ENCODE measurements around the gene SHTN1.
A peak's percentile ranks its signal among the peaks of the same experiment; 100 is the strongest.

The SHTN1 gene

DNA sequence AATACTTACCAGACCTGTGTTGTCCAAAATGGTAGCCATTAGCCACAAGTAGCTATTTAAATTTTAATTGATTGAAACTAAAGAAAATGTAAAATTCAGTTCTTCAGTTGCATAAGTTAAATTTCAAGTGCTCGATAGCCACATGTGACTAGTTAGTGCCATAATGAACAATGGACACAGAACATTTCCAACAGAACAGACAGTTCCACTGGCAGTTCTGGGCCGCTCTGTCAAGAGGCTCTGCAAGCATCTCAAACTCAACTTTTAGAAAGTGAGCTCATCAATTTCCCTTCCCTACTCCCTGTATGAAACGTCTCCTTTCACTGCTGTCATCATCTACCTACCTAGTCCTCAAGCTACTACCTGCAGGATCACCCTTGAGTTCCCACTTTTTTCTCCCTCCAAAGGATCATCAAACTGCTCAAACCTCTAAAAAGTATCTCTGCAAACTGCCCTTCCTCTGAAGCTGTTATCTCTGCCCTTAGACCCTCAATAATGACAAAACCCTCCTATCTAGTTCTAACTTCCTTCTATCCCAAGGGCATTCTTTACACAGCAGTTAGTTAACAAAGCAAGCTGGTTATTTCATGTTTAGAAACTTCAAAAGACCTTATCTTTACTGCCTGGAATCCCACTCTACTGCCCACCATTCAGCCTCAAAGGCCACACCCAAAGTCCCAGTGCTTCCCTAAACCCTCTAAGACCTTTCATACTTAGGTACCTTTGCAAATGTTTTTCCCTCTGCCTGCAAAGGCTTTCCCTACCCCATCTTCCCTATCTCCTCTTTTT lies 20.6 kb downstream of the SHTN1 start:
- DNase-seq = no peak

DNA sequence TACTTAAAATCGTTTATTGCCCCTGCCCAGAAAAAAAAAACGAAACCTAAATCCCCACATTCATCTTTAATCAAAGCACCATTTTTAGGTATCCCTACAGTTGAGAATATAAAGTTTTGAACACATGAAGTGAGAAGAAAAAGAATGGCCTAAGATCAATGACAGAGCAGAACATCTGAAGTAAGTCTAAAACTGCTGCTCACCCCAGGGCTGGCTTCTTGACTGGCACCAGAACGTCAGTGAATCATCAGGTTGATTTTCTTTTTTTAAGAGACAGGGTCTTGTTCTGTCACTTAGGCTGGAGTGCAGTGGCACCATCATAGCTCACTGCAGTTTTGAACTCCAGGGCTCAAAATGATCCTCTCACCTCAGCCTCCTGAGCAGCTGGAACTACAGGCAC lies 24.9 kb downstream of the SHTN1 start:
- DNase-seq = no peak

DNA sequence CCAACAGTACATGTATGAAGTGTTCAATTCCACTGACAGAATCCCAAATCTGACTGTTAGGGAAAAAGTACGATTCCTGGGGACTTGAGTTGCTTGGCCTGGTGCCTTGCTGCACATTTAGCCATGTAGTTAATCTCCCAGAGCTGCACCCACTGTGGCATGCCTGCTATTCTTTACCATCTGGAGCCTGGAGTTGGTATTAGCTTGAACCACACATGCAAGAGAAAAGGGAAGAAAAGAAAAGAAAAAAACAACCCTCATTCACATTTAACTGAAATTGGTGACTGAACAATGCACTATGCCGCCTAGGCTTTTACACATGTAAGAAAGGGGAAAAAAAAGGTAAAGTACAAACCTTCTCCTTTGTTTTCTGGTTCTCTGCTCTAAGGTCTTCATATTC lies 26.1 kb downstream of the SHTN1 start:
- no peak for DNase-seq

DNA sequence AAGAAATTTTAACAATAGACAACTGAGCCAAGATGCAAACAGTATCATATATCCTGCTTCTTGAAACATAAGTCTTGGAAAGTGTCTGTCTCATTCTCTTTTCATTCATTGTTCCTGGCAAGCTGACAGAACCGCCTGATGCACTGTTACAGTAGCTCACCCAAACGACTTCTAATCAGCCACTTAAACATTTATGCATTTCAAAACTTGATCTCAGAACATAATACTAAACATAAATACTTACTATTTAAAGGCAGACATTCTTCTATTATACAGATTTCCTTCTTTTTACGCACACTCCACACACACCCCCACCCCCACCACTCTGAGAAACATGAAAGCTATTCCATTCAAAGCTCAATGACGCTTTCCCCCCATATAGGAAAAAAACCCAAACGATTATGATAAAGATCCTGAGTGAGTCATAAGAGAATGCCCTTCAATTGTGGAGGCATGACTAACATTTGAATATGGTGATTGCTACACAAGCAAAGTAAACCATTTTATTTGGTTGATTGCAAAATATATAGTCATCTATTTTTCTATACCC lies 30.5 kb downstream of the SHTN1 start:
- DNase-seq = peak; percentile 83

DNA sequence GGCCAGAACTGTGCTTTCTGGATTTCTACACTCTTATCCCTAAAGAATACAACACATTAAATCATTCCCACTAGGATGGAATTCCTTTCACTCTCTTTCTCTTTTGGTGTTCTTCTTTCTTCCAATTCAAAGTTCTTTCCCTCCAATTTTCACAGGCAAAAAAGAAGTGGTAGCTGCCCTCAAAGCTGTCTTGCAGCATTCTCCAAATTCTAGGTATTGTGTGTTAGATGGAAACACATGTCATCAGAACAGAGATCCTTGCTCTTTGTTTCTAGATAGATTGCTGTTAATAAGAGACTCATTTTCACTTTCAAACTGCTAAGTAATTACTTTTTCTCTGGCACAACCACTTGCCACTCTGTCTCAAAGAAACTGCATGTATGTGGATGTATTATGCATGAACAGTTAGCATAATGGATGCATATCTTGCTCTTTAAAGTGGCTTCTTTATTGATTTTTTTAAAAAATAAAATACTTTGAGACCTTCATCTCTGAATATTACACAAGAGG lies 31.0 kb downstream of the SHTN1 start:
- no peak for DNase-seq

DNA sequence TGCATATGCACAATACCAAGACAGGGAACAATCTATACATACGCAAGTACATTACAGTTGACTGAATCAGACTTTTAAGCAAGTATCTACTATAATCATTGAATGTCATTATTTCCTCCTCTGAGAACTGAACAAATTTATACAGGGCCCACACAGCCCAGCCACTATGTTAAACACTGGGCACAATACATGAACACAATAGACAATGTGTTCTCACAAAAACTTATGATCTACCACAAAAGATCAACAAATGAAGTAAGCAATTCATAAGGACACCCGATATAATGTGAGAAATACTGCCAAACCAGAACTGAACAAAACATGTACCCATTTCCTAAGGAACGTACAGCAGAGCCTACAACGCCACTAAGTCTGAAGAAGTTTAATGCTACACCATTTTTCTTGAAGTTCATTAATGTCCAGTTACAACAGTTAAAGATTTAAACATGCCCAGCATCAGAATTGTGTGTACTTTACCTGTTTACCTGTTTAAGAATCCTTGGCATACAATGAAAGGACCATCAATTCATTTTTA lies 31.5 kb downstream of the SHTN1 start:
- DNase-seq = no peak

DNA sequence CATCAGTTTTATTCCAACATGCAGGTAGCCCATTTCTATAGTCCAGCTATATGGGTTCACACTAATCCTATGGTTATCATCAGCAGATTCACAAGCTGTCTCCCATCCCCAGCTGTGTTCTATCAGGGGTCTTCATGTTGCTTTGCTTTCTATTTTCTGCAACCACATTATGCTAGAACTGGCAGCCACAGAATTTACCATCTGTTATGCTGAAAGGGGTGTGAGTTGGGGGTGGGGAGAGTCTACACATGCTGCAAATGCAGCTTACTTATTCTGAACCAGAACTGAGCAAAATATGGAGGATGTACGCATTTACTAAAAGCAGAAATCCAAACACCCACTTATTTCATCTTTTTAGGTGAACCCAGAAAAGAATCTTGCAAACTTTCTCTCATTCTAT lies 32.9 kb downstream of the SHTN1 start:
- no peak for DNase-seq

DNA sequence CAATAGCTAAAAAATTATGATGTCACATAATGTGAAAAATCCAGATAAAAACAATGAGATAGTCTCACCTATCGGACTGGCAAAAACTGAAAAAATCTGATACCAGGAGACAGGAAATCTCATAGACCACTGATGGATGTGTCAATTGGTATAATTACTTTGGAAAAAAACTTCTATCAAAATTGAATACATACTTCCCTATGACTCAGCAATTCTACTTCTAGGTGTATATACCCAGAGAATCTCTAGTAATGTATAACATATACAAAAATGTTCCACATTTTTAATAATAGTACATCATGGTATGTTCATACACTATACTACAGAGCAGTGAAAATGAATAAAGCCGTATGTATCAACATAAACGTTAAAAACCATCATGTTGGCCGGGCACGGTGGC lies 34.9 kb downstream of the SHTN1 start:
- no peak for DNase-seq

DNA sequence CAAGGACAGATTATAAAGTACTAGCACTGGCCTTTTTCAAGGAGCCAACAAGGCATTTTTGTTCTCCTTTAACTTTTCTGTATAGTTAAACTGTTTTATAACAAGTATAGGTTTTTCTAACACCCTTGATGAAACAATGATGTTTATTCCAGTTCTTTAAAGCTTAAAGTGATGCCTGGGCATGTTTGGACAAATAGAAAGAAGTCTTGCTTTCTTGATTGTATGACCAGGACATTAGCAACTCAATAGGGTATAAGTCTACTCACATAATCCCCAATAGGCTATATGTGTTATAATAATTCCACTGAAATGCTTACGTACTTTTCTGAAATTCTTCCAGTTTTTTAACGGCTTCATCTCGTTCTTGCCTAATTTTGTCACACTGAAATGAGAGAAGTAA lies 36.7 kb downstream of the SHTN1 start:
- DNase-seq = no peak

DNA sequence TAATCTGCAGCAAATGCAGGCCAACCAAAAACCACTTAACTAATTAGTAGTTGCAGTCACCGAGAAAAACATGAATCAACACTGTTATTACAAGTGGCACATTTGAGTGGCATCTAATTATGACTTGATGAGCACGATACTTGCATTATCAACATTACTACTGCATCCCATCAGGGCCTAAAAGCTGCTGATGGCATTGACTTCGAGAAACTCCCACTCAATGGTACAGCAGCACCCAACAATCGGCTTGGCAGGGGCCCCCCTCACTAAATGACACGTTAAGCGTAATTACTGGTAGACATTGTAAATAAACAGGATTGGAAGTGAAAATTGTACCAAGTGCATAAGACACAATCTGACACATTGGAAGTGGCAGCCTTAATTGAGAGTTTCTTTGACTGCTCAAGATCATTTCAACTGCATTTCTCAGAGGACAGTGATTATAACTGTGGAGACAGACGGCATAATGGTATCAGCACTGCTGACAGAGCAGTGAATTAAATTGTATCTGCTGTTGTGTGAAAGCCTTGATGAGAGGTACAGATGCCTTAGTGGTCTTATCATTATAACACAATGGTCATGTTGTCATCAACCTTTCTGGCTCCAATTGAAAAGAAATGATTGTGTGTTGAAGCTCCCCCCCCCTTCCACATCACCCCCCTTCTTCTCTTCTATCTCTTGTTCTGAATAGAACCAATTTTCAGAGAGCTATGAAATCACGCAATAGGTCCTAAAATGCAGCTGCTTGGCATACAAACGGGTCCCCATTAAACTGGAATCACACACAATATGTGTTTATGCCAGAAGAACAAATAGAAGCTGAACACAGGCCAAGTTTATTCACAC lies 43.4 kb downstream of the SHTN1 start:
- DNase-seq = no peak

DNA sequence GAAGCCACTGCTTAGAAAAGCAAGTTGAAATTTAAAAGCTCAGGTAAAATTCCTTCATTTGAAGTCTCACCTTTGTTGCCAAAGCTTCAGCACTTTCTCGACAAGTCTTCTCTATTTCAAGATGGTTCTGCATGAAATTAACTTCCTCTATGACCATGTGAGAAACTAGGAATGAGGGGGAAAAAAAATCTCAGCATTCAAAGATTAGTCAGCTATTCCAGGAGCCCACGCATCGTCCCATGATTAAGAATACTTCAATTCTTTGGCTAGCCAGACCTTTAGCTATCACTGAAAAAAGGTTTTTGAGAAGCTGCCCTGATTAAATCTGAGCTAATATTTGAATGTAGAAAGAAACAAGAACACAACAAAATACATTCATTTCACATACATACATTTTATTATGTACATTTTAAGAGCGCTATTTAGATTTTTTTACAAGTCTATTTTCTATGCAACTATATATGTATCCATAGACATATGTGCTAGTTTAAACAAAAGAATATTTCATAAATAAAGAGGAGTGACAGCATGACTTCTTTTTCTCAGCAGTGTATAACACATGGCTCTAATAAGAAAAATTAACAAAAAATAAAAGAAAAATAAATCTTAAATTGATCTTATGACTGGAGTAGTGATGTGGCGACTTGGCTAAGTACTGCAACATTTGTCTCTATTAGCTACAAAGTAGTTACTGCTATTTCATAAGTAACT lies 44.8 kb downstream of the SHTN1 start:
- no peak for DNase-seq

DNA sequence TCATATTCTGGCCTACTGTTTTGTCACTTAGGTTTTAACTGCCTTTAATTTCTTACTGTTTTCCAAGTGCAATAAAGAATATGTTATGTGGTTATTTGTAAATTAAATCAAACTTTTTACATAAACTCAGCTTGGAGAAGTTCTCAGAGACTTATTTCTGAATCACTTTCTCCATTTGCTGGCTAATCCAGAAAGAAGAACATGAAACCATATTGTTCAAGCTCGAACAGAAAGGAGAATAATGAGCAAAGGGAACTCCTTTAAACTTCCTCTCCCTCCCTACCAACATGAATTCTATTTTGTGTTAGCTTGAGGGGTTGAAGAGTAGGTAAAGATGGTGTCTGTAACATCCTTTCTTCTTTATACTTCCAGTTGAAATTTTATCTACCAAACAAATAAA lies 52.3 kb downstream of the SHTN1 start:
- no peak for DNase-seq

DNA sequence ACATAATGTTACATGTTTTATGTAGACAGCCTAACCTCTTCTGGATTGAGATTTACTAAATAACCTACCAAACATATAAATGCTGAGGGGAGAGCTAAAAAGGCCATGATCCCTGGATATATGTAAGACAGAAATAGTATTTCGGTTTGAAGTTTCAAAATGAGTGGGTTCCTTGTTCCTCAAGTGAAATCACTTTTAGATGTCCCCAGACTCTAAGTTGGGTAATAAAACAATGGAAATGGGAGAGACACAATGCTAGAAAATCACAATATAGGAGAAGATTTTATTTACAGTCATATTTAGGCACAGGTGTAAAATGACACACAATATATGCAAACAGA lies 56.5 kb downstream of the SHTN1 start:
- DNase-seq = no peak

DNA sequence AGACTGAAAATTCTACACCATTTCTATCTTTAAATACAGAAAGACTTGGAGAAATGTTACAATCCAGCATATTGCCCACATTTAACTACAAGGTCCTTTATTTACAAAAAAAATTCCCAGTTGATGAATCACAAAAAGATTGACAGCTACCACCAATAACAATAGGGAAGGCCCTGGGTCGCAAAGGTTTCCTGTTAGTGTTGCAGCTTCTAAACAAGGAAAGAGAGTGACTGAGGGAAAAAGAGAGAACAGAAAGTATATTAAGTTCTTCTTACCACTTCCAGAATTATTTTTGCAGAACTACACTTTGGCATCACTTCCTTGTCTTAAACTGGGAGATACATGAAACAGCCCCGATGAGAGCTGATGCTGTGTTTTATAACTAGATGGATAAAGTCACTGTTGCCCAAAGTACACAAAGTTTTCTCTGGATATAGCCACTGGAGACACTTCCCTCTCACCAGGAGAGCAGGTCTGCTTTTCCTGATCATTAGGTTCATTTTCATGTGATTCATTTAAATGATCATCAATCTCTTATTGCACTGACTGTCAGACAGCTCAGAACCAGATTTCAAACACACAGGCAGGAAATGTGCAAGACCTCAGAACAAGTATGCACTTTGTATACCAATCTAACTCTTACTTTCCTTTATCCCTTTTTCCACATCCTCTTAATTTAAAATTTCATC lies 57.0 kb downstream of the SHTN1 start:
- peak; percentile 31 for DNase-seq

DNA sequence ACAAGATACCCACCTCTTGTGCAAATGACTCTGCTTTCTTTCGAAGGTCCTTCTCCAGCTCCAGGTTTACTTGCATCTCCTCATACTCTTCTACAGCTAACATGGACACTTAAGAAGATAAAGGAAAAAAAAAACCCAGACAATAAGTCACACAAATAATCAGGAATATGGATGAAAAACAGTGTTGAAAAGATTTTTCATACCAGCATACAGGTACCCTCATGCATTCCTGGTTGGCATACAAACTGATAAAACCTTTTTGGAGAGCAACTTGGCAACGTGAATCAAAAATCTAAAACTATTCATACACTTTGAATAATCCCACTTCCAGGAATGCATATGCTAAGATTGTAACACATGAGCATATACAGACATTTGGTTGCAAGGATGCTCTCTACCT lies 60.1 kb downstream of the SHTN1 start:
- DNase-seq = no peak

DNA sequence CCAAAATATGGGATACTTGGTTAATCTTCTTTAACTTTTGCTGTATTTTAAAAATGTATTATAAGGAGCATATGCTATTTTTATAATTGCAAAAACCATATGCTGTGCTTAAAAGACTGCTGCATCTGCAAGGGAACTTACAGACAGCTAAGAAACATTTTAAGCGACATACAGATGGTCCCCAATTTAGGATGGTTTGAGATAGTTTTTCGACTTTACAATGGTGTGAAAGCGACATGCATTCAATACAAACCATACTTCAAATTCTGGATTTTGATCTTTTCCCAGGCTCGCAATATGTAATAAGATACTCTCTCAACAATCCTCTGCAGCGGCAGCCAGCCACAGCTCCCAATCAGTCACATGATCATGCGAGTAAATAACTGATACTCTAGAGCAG lies 73.2 kb downstream of the SHTN1 start:
- no peak for DNase-seq

DNA sequence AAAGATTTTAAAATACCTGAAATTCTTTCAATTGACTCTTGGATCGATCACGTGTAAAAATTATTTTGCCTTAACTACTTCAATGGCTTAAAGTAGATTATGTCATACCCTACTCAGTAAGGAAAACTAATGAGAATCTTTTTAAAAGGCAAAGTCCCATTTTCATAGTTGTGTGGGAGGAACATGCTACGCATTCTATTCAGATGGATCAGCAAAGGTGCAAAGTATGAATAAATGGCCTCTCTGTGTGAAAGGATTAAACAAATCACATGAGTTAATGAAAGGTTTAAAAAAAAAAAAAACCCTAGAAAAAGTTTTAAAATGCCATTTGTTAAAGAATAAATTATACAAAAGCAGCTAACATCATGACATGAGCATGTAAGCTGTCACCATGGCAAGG lies 78.6 kb downstream of the SHTN1 start:
- DNase-seq = no peak

DNA sequence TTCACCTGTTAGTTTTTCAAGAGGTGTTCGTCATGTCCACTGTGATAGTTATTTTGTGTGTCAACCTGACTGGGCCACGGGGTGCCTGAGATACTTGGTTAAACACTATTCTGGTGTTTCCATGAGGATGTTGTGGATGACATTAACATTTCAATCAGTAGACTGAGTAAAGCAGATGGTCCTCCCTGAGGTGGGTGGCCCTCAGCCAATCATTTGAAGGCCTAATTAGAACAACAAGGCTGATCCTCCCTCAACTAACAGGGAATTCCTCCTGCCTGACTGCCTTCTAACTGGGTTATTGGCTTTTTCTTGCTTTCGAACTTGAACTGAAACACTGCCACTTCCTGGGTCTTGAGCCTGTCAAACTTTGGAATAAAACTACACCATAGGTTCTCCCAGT lies 79.9 kb downstream of the SHTN1 start:
- DNase-seq = no peak

DNA sequence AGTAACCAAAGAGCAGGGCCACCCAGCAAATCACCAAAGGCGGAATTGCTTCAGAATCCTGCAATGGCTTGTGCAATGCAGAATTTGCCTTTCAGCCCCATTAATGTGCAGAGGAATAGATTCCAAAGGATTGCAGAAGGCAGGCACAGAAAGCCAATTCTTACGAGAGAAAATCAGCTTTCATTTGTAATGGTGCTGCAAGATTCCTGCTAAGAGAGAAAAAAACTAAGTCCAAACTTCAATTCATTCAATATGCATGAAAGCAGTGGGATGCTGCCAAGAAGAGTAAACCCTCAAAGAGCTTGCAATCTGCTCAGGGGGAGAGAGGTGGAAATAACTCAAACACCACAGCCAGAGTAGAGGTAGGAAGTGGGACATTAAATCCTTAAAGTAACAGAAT lies 85.3 kb downstream of the SHTN1 start:
- no peak for DNase-seq

DNA sequence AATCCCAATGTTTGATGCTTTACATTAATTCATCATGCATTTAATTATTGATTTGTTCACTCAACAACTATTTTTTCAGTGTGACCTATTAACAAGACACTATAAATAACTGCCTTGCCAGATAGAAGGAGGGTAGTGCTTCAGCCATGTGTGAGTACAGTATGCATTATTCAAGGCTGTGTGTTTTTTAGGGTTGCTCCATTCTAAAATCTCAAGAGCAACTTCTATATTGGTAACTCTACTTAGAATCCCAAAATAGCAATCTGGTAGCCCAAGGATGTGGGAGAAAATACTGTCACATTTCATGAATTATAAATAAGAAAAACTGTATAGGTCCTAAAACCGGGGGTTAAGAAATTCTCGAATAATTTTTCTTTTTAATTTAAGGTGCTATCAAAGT lies 85.8 kb downstream of the SHTN1 start:
- DNase-seq = no peak

DNA sequence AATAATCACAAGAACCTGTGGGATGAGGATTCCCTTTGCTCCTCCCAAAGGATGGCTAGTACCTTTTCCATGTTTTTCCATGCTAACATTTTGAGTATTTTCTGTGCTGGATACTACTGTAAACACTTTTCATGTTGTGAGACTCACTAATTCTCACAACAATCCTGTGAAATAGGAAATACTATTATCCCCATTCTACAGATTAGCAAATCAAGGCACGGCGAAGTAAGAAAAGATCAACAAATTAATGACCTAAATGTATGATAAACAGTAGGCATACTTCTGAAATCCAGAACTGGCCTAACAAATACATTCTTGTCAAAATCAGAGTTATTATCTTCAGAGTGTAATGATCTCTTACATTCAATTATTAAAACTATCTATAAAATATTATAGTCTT lies 86.4 kb downstream of the SHTN1 start:
- DNase-seq = no peak

DNA sequence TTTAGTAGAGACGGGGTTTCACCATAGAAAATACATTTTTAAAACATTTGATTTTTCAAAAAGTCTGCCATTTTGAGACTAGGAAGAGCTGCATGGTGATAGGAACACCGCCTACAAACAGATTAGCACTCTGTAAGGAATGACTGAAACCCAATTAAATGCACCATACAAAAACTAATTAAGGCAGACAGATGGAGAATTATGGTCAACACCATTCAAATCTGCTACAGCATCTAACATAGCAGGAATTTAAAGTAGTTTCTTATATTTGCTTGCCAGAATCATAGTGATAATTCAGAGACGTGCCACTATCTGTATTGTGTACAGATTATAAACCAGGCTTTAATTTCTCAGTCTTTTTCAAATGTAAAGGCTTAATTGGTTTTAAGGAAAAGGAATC lies 87.5 kb downstream of the SHTN1 start:
- no peak for DNase-seq

Data from fibroblast of skin of scalp (primary cell).